GM23338 (cell line): Measurements from ENCODE around the gene S100B. TPM values are rescaled to one million over a fixed set of nuclear protein-coding genes. Genes with fewer than 3 reads are reported as not detected.

ENCODE experiments used
- ATAC-seq: fragments of 200-7000 bp; cut with Tn5 transposase; 3 replicates; pipeline ENCODE4 v1.9.1; 2020
- DNase-seq: peaks from one replicate; pipeline ENCODE4 v3.0.0-alpha.2; 2015; ENCODE audit warnings: low spot score
- H2AFZ ChIP-seq: fragments of 200-600 bp; sonication (generic); 2 replicates; pipeline ENCODE4 v1.8.0; 2016; ENCODE audit warnings: antibody characterized with exemption, mild to moderate bottlenecking, moderate library complexity
- H3F3A ChIP-seq: fragments of 200-600 bp; sonication (generic); replicated peaks from 2 replicates; pipeline ENCODE4 v1.8.0; 2017; ENCODE audit warnings: antibody characterized with exemption, mixed run types, low read depth
- H3K27ac ChIP-seq: fragments of 200-600 bp; sonication (generic); 2 replicates; pipeline ENCODE4 v1.6.1; 2016; ENCODE audit warnings: low read depth
- H3K27me3 ChIP-seq: fragments of 200-600 bp; sonication (generic); 2 replicates; pipeline ENCODE4 v1.8.0; 2016; ENCODE audit warnings: mild to moderate bottlenecking, mixed run types, moderate library complexity; ENCODE audit not compliant: insufficient read depth
- H3K36me3 ChIP-seq: fragments of 200-600 bp; sonication (generic); 2 replicates; pipeline ENCODE4 v1.8.0; 2016; ENCODE audit warnings: mild to moderate bottlenecking; ENCODE audit not compliant: insufficient read depth
- H3K4me1 ChIP-seq: fragments of 200-600 bp; sonication (generic); 2 replicates; pipeline ENCODE4 v1.8.0; 2016; ENCODE audit warnings: mild to moderate bottlenecking, moderate library complexity; ENCODE audit not compliant: insufficient read depth
- H3K4me2 ChIP-seq: fragments of 200-600 bp; sonication (generic); 2 replicates; pipeline ENCODE4 v1.7.1; 2017; ENCODE audit warnings: mixed run types
- H3K4me3 ChIP-seq: fragments of 200-600 bp; sonication (generic); 2 replicates; pipeline ENCODE4 v1.6.1; 2016; ENCODE audit warnings: mixed run types
- H3K79me2 ChIP-seq: fragments of 200-600 bp; sonication (generic); replicated peaks from 2 replicates; pipeline ENCODE4 v1.8.0; 2017; ENCODE audit warnings: mild to moderate bottlenecking; ENCODE audit not compliant: insufficient read depth
- H3K9me2 ChIP-seq: fragments of 200-600 bp; sonication (generic); 2 replicates; pipeline ENCODE4 v1.8.0; 2017; ENCODE audit not compliant: insufficient read depth
- H4K20me1 ChIP-seq: fragments of 200-600 bp; sonication (generic); replicated peaks from 2 replicates; pipeline ENCODE4 v1.8.0; 2017; ENCODE audit warnings: mild to moderate bottlenecking; ENCODE audit not compliant: insufficient read depth
- H3K27ac Mint-ChIP-seq: 2 replicates; pipeline ENCODE4 v1.8.0; 2020; ENCODE audit warnings: inconsistent platforms, mild to moderate bottlenecking, moderate library complexity, mixed read lengths
- H3K27me3 Mint-ChIP-seq: 3 replicates; pipeline ENCODE4 v1.8.0; 2022; ENCODE audit warnings: low read depth, mild to moderate bottlenecking, moderate library complexity, mixed read lengths, inconsistent platforms; ENCODE audit not compliant: insufficient read depth, poor library complexity
- H3K36me3 Mint-ChIP-seq: 3 replicates; pipeline ENCODE4 v1.8.0; 2021; ENCODE audit warnings: low read depth, mild to moderate bottlenecking, inconsistent platforms, moderate library complexity, mixed read lengths
- H3K4me1 Mint-ChIP-seq: 3 replicates; pipeline ENCODE4 v1.8.0; 2020; ENCODE audit warnings: mild to moderate bottlenecking, inconsistent platforms, mixed read lengths
- H3K4me3 Mint-ChIP-seq: 3 replicates; pipeline ENCODE4 v1.8.0; 2021; ENCODE audit warnings: moderate library complexity, mild to moderate bottlenecking, inconsistent platforms, mixed read lengths
- H3K9me3 Mint-ChIP-seq: 3 replicates; pipeline ENCODE4 v1.8.0; 2020; ENCODE audit warnings: moderate library complexity, mild to moderate bottlenecking, inconsistent platforms, mixed read lengths
- CREB1 ChIP-seq: fragments of 250-450 bp; sonication (Bioruptor Pico); IDR thresholded peaks from 2 replicates; pipeline ENCODE4 v1.5.0; 2020; ENCODE audit warnings: low read depth, mild to moderate bottlenecking, moderate library complexity
- EZH2 ChIP-seq: fragments of 200-600 bp; sonication (generic); IDR thresholded peaks from one replicate; pipeline ENCODE4 v1.8.0; 2017; ENCODE audit warnings: antibody characterized with exemption, mild to moderate bottlenecking, low read depth; ENCODE audit not compliant: unreplicated experiment
- EZH2phosphoT487 ChIP-seq: fragments of 200-600 bp; sonication (generic); IDR thresholded peaks from one replicate; pipeline ENCODE4 v1.8.1; 2018; ENCODE audit warnings: antibody characterized with exemption; ENCODE audit not compliant: unreplicated experiment
- JUNB ChIP-seq: IDR thresholded peaks from one replicate; pipeline ENCODE4 v1.6.1; 2016; ENCODE audit warnings: antibody characterized with exemption; ENCODE audit not compliant: unreplicated experiment
- NANOG ChIP-seq: IDR thresholded peaks from 2 replicates; pipeline ENCODE4 v1.6.1; 2016; ENCODE audit warnings: antibody characterized with exemption, borderline replicate concordance
- POLR2AphosphoS5 ChIP-seq: IDR thresholded peaks from 2 replicates; pipeline ENCODE4 v1.6.1; 2016; ENCODE audit warnings: antibody characterized with exemption, low read depth
- STAT1 ChIP-seq: IDR thresholded peaks from one replicate; pipeline ENCODE4 v1.6.1; 2016; ENCODE audit warnings: antibody characterized with exemption; ENCODE audit not compliant: unreplicated experiment
- ZNF114 ChIP-seq: fragments of 250-450 bp; sonication (Bioruptor Pico); IDR thresholded peaks from 2 replicates; pipeline ENCODE4 v1.5.0; 2020; ENCODE audit warnings: mild to moderate bottlenecking, moderate library complexity
- ZNF331 ChIP-seq: fragments of 250-450 bp; sonication (Bioruptor Pico); IDR thresholded peaks from 2 replicates; pipeline ENCODE4 v1.5.0; 2020; ENCODE audit warnings: low read depth, mild to moderate bottlenecking, moderate library complexity
- polyA plus RNA-seq: library from polyadenylated mRNA; unstranded; fragments of >200 nt; fragmentation: Nextera tagmentation; extraction: Ambion mirVana; gene quantifications from 2 replicates; pipeline ENCODE4 v1.2.1, GENCODE V29; 2016
- total RNA-seq: library from RNA; depleted of rRNA; stranded (reverse); fragments of >200 nt; shearing (Covaris generic); gene quantifications from 2 replicates; pipeline ENCODE4 v1.2.3, GENCODE V29; 2014
- TF ChIP-seq, protein P1 (sequence below): IDR thresholded peaks from one replicate; pipeline ENCODE4 v1.6.1; 2018; ENCODE audit warnings: antibody characterized with exemption; ENCODE audit not compliant: unreplicated experiment
- TF ChIP-seq, protein P2 (sequence below): fragments of 250-450 bp; sonication (Bioruptor Pico); IDR thresholded peaks from 2 replicates; pipeline ENCODE4 v1.5.0; 2020; ENCODE audit warnings: mild to moderate bottlenecking, moderate library complexity
- TF ChIP-seq, protein P3 (sequence below): IDR thresholded peaks from 2 replicates; pipeline ENCODE4 v1.6.1; 2016; ENCODE audit warnings: antibody characterized with exemption
- TF ChIP-seq, protein P4 (sequence below), 2 experiments: fragments of 200-600 bp in 1 of 2; sonication (generic) in 1 of 2; conservative IDR thresholded peaks; 2 replicates each; pipeline versions ENCODE4 v1.5.1 to v1.6.1; 2016 to 2017; ENCODE audit warnings: antibody characterized with exemption in 2 of 2, low read depth in 2 of 2, mild to moderate bottlenecking in 2 of 2, moderate library complexity in 1 of 2

Gene S100B
- total and polyA plus RNA-seq, 2 experiments from 2014 or later = 0.97 to 1.5 TPM

DNA sequence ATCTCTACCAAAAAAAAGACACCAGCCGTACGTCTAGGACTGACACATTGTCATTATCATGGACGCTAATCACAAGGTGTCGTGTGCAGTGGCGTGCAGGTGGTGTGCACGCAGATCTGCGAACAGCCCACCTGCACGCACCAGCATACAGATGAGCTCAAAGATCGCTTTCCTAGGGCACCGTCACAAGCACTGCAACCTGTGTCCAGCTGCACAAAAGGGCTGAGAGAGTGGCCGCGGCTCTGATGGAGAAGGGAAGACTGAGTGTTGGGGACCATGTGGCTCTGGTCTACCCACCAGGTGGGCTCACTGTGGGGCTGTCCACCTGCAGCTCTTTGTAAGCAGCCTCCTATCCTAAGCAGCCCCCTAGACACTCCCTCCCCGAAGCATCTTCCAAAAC lies 50.9 kb downstream of the S100B start:
- H3K36me3 Mint-ChIP-seq = peaks cover 16% of the 10 kb centered on the region; the same call in 2 of the 3 replicates
- no peaks in the 10 kb centered on the region; the same call in 2 of the 3 replicates for H3K4me1 Mint-ChIP-seq
- H3K79me2 ChIP-seq = no peaks in the 10 kb centered on the region
- H3K4me3 ChIP-seq = no peak overlapping the region
- no peak overlapping the region for H3K4me3 Mint-ChIP-seq
- no peak overlapping the region for H2AFZ ChIP-seq
- no peaks in the 10 kb centered on the region for H3K27me3 ChIP-seq
- no peaks in the 10 kb centered on the region for H4K20me1 ChIP-seq
- no peaks in the 10 kb centered on the region for H3K9me2 ChIP-seq
- no peaks in the 10 kb centered on the region for H3K36me3 ChIP-seq
- TF ChIP-seq, protein P1, sequence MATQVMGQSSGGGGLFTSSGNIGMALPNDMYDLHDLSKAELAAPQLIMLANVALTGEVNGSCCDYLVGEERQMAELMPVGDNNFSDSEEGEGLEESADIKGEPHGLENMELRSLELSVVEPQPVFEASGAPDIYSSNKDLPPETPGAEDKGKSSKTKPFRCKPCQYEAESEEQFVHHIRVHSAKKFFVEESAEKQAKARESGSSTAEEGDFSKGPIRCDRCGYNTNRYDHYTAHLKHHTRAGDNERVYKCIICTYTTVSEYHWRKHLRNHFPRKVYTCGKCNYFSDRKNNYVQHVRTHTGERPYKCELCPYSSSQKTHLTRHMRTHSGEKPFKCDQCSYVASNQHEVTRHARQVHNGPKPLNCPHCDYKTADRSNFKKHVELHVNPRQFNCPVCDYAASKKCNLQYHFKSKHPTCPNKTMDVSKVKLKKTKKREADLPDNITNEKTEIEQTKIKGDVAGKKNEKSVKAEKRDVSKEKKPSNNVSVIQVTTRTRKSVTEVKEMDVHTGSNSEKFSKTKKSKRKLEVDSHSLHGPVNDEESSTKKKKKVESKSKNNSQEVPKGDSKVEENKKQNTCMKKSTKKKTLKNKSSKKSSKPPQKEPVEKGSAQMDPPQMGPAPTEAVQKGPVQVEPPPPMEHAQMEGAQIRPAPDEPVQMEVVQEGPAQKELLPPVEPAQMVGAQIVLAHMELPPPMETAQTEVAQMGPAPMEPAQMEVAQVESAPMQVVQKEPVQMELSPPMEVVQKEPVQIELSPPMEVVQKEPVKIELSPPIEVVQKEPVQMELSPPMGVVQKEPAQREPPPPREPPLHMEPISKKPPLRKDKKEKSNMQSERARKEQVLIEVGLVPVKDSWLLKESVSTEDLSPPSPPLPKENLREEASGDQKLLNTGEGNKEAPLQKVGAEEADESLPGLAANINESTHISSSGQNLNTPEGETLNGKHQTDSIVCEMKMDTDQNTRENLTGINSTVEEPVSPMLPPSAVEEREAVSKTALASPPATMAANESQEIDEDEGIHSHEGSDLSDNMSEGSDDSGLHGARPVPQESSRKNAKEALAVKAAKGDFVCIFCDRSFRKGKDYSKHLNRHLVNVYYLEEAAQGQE = no peak
- no peak for TF ChIP-seq EZH2phosphoT487
- TF ChIP-seq POLR2AphosphoS5 = no peak
- TF ChIP-seq JUNB = no peak
- TF ChIP-seq EZH2 = no peak
- TF ChIP-seq, protein P2, sequence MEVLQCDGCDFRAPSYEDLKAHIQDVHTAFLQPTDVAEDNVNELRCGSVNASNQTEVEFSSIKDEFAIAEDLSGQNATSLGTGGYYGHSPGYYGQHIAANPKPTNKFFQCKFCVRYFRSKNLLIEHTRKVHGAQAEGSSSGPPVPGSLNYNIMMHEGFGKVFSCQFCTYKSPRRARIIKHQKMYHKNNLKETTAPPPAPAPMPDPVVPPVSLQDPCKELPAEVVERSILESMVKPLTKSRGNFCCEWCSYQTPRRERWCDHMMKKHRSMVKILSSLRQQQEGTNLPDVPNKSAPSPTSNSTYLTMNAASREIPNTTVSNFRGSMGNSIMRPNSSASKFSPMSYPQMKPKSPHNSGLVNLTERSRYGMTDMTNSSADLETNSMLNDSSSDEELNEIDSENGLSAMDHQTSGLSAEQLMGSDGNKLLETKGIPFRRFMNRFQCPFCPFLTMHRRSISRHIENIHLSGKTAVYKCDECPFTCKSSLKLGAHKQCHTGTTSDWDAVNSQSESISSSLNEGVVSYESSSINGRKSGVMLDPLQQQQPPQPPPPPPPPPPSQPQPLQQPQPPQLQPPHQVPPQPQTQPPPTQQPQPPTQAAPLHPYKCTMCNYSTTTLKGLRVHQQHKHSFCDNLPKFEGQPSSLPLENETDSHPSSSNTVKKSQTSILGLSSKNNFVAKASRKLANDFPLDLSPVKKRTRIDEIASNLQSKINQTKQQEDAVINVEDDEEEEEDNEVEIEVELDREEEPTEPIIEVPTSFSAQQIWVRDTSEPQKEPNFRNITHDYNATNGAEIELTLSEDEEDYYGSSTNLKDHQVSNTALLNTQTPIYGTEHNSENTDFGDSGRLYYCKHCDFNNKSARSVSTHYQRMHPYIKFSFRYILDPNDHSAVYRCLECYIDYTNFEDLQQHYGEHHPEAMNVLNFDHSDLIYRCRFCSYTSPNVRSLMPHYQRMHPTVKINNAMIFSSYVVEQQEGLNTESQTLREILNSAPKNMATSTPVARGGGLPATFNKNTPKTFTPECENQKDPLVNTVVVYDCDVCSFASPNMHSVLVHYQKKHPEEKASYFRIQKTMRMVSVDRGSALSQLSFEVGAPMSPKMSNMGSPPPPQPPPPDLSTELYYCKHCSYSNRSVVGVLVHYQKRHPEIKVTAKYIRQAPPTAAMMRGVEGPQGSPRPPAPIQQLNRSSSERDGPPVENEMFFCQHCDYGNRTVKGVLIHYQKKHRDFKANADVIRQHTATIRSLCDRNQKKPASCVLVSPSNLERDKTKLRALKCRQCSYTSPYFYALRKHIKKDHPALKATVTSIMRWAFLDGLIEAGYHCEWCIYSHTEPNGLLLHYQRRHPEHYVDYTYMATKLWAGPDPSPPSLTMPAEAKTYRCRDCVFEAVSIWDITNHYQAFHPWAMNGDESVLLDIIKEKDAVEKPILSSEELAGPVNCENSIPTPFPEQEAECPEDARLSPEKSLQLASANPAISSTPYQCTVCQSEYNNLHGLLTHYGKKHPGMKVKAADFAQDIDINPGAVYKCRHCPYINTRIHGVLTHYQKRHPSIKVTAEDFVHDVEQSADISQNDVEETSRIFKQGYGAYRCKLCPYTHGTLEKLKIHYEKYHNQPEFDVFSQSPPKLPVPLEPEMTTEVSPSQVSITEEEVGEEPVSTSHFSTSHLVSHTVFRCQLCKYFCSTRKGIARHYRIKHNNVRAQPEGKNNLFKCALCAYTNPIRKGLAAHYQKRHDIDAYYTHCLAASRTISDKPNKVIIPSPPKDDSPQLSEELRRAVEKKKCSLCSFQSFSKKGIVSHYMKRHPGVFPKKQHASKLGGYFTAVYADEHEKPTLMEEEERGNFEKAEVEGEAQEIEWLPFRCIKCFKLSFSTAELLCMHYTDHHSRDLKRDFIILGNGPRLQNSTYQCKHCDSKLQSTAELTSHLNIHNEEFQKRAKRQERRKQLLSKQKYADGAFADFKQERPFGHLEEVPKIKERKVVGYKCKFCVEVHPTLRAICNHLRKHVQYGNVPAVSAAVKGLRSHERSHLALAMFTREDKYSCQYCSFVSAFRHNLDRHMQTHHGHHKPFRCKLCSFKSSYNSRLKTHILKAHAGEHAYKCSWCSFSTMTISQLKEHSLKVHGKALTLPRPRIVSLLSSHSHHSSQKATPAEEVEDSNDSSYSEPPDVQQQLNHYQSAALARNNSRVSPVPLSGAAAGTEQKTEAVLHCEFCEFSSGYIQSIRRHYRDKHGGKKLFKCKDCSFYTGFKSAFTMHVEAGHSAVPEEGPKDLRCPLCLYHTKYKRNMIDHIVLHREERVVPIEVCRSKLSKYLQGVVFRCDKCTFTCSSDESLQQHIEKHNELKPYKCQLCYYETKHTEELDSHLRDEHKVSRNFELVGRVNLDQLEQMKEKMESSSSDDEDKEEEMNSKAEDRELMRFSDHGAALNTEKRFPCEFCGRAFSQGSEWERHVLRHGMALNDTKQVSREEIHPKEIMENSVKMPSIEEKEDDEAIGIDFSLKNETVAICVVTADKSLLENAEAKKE (CRISPR knock-in tag) = no peak
- no peak for TF ChIP-seq CREB1 (CRISPR knock-in tag)
- TF ChIP-seq, protein P3, sequence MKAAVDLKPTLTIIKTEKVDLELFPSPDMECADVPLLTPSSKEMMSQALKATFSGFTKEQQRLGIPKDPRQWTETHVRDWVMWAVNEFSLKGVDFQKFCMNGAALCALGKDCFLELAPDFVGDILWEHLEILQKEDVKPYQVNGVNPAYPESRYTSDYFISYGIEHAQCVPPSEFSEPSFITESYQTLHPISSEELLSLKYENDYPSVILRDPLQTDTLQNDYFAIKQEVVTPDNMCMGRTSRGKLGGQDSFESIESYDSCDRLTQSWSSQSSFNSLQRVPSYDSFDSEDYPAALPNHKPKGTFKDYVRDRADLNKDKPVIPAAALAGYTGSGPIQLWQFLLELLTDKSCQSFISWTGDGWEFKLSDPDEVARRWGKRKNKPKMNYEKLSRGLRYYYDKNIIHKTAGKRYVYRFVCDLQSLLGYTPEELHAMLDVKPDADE = no peak
- TF ChIP-seq, protein P4, sequence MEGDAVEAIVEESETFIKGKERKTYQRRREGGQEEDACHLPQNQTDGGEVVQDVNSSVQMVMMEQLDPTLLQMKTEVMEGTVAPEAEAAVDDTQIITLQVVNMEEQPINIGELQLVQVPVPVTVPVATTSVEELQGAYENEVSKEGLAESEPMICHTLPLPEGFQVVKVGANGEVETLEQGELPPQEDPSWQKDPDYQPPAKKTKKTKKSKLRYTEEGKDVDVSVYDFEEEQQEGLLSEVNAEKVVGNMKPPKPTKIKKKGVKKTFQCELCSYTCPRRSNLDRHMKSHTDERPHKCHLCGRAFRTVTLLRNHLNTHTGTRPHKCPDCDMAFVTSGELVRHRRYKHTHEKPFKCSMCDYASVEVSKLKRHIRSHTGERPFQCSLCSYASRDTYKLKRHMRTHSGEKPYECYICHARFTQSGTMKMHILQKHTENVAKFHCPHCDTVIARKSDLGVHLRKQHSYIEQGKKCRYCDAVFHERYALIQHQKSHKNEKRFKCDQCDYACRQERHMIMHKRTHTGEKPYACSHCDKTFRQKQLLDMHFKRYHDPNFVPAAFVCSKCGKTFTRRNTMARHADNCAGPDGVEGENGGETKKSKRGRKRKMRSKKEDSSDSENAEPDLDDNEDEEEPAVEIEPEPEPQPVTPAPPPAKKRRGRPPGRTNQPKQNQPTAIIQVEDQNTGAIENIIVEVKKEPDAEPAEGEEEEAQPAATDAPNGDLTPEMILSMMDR (conservative IDR thresholded peaks at IDR 0.05; ENCODE audit: low read depth in 2 of 2) = no peak
- no peak for TF ChIP-seq ZNF114
- no peak for TF ChIP-seq STAT1
- no peak for TF ChIP-seq ZNF331 (CRISPR knock-in tag)
- no peak for TF ChIP-seq NANOG
- H3K4me1 ChIP-seq = no peaks in the 10 kb centered on the region
- no peak for ATAC-seq
- H3K9me3 Mint-ChIP-seq = no peaks in the 10 kb centered on the region
- H3F3A ChIP-seq = no peaks in the 10 kb centered on the region
- no peak overlapping the region for H3K27ac Mint-ChIP-seq
- H3K27me3 Mint-ChIP-seq = peaks cover 6% of the 10 kb centered on the region
- H3K4me2 ChIP-seq = no peak overlapping the region
- H3K27ac ChIP-seq = no peak overlapping the region
- no peak for DNase-seq
